ELR (cell line): ENCODE results near the gene BRD4.

Experiments
- DNase-seq: peaks from one replicate; pipeline ENCODE4 v3.0.0-alpha.2; 2015; ENCODE audit warnings: low read depth

The BRD4 gene

DNA sequence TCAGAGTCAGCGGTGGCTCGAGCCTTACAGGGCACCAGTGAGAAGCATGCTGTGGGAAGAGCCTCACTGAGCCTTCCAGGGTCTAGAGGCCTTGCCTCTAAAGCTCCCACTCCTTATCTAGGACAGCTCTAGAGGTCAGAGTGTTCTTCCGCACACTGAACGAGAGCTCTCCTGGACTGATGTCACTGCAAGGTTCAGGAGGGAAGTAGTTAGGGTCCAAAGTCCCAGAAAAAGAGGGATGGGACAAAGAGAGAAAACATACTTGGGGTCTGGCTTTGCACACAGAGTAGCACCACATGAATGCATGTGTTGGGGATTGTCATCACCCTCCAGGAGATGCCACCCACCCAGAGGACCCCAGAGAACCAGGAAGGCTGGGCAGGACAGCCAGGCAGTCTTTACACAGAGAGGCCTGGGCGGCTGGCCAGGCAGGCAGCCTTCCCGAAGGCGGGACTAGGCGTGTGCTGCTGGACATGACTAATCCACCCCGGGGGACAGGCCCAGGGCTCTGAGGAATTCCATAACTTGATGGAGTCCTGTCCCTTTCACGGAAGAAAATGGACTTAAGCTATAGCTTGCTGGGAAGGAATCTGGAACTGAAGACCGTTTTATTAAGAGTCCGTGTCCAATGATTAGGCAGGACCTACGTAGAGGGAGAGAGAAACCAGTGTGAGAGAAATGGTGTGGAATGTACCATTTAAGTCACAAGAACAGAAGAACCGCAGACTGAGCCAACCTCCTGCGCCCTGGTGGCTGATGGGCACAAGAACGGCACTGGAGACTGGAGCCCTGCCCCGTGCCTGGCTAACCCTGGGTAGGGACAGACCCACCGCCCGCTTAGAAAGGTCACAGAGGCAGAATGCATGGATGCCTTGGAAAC, 83.5 kb downstream of the BRD4 start:
- peak; percentile 92 for DNase-seq

DNA sequence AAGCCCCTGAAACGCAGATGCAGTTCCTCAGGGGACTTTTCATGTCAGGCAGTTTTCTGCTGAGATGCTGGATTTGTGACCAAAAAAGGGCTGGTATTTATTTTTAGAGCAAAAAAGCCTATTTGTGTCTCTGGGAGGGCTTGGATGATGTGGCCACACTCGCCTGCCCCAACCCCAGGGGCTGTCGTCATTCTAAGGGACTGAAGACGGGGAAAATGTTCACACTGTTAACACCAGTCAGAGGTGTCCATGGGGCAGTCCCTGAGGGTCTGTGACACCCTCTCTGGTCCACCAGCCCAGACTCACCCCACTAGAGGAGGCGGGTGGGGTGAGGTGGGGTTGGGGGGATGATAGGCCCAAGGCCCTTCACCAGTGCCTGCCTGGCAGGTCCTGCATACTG, 84.2 kb downstream of the BRD4 start:
- DNase-seq: no peak

DNA sequence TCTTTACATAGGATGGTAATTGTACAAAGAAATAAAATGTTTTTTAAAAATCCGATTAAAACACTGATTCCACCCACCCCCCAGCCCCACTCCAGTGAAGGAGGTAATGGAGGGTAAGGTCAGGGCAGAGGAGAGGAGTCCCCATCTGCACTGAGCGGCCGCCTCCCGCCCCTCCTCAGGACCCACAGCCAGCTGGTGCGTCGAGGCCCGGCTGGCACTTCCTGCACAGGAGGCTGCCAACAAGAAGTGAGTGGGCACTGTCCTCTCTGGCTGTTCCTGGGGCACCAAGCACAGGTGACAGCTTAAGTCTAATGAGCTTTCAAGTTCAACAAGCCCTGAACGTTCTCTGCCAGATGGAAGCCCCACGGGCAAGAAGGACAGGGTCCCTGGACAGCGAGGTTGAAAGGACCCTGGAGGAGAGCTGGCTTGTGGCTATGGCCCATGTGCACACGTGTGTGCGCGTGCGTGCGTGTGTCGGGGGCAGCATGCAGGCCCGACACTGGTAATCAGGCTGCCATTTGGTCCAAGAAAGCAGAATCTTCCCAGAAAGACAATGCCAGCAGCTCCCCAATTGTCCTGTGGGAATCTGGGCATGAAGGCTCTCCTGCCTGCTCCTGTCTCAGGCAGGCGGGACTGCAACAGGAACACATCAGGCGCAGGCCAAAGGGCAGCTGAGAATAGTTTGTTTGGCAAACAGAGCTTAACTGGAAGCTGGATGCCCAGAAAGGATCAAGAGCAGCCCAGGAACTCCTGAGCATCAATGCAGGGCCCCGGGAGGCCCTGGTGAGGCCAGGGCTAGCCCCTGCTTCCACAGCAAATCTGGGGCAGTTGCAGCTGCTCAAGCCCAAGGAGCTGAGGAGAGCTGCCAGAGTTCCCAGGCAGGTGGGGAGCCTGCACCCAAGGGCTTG, 85.0 kb downstream of the BRD4 start:
- no peak for DNase-seq

DNA sequence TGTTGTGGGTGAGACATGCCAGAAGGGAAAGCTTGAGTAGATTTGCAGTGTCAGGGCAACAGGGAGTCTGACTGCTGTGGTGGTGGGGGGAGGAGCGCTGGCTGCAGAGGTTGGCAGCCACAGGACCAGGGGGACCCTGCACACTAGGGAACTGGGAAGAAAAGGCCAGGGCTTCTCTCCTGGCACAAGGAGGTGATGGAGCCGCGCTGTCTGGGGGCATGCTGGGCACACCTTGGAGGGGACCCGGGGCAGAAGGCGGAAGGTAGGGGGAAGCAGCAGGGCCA, 86.2 kb downstream of the BRD4 start:
- DNase-seq: no peak

DNA sequence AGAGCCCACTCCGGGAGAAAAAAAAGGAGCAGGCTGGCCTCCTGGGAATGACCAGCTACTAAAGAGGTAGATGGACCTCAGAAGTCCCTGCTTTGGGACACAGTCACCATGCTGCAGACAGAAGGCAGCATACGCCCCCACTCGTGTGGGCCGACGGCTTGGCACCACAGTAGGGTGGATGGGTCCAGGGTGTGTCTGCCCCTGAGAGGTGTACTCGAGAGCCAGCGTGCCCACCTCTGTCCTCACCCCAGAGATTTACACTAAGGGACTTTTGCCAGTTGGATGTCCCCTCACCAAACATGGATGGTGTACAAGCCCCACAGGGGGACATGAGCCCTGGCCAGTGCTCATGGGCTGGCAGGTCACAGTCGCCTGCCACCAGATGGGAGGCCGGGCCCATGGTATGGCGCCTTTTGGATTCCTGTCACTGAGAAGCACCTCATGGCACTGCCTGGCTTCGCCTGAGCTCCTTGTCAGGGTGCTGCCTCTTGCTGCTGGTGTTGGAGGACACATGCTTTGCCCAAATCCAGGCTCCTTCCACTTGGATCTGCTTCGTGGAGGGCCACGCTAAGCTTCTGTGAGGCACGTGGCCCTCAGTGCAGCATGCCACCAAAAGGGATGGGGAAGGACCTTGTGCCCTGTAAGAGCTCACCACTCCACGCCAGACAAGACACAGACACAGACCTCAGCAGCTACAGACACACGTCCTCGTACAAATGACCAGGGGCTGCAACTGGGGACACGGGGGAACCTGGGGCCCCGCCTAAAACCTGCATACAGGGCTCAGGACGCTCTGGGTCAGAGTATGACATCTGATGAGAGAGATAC, 86.8 kb downstream of the BRD4 start:
- DNase-seq: no peak

DNA sequence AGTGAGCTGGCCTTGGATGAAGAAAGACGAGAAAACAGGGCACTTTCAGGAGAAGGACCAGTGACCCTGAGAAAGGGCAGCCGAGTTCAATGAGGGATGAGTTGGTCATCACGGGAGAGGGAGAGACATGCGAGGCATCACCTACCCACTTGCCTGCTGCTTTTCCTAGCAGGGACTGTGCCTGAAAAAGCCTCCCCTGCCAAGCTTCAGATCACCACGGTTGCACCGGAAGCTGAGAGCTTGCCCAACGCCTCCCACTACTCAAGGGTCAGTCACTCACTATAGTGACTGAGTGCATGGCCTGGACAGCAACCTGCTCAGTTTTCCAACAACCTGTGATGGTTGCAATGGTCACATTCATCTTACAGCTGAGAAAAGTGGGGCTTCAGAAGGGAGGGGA, 87.5 kb downstream of the BRD4 start:
- DNase-seq: no peak

DNA sequence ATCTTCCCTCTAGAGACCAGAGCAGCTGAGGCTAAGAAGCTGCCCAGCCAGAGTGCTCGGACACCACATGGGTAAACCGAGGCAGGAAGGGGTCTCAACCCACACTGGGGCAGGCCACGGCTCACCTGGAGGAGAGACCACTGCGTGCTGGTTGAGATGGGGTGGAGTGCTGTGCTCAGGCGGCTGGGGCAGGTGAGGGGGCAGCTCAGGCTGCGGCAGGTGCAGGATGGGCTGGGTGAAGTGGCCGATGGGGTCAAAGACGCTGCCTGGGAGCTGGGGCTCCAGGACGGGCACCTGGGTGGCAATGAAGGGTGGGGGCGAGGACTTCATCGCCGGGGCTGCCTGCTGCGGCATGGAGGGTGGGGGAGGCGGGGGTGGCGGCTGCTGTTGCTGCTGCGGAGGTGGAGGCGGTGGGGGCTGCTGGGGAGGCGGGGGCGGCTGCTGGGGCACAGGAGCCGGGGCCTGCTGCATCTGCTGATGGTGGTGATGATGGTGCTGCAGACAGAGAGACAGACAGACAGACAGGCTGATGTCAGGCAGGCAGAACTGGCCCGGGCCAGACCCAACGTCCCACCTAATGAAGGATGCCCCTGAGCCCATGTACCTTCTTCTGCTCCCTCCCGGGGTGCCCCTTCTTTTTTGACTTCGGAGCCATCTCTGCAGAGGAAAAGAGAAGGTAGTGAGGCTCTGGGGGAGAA, 88.1 kb downstream of the BRD4 start:
- DNase-seq: no peak

DNA sequence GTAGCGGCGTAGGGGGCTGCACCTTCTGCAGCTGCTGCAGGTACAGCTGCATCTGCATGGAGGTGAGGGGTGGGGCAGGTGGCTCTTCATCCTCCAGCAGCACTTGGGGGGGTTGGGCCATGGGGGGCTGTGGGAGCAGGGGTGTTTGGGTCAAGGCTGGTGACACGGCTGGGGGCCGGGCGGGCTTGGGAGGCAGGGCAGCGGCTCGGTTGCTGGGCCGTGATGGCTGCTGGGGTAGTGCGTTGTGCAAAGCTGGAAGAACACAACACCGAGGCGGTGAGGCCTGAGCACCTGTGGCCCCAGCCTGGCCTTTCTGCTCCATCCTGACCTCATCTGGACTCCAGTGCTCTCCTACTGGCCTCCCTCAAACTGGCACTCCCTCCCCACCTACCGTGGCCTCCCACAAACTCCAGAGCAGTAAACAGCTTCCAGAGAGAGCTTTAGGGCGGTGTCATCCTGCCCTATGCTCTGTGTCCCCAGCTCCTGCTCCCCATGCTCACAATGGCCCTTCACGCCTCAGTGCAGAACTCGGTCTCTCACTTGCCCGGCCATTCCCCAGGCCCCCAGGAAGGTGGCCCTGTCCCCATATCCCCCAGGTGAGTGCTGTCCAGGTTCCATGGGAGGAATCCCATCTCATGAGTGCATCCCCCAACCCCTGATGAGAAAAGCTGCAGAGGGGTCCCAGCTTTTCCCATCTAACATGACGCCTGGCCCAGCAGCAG, 88.9 kb downstream of the BRD4 start:
- no peak for DNase-seq

DNA sequence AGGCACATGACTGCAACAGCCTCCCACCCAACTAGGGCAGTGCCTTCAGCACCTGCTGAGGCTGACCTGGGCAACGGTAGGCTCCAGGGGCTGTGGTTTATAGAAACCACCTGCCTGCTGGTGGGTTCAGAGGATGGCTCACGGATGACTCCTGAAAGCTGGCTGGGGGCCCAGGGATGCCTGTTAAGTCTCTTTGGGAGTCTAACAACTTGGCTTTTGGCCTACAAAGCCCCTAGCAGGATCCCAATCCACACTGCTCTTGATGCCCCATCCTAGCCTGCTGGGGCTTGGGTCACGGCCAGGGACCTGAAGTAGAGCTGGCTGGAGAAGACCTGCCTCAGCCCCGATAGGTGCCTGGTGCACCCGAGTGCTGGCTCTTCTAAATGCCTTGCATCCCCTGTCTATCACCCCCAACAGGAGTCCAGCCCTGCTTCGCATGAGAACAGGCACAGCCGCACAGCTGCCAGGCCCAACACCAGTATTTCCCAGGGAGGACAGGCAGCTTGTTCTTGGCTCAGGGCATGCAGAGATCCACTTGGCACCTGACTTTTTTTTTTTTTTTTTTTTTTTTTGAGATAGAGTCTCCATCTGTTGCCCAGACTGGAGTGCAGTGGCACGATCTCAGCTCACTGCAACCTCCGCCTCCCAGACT, 91.0 kb downstream of the BRD4 start:
- peak; percentile 25 for DNase-seq

DNA sequence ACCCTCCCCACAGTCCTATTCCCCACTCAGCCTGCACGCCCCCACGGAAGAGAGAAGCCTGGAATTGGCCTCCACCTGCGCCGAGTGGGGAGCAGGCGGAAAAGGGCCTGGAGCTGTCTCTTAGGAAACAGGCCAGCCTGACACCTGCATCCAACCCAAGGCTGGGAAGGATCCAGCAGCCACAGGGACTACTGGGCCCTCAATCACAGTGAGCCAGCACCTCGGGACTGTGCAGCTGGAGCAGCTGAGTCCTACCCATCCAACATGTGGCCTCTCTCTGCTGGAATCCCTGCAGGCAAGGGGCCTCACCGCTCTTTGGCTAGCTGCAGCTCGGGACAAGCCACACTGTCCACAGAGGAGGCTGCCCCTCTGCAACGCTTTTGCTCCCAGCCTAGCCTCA, 91.8 kb downstream of the BRD4 start:
- DNase-seq: no peak

DNA sequence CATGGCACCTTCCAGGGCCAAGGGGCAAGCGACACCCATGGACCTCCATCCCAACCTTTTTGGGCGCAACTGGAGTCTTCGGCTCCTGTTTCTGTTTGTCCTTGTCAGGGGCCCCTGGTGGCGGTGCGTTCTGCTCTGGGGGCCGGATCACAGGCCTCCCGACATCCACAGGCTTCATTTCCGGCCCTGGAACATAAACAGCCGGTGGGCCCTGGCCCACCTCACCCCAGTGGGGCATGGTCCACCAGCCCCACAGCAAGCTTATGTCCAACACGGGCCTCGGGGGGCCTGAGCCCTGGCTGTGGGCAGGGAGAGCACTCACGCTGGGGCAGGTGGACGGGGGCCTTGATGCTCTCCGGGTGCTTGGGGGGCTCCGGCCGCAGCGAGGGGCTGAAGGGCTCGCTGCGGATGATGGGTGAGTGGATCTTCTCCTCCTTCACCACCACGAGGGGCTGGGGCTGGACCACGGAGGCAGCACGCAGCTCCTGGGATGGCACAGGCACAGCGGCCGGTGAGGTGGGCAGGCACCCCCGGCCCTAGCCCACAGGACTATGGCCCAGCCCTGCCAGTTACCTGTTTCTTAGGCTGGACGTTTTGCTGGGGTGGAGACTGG, 92.9 kb downstream of the BRD4 start:
- no peak for DNase-seq

DNA sequence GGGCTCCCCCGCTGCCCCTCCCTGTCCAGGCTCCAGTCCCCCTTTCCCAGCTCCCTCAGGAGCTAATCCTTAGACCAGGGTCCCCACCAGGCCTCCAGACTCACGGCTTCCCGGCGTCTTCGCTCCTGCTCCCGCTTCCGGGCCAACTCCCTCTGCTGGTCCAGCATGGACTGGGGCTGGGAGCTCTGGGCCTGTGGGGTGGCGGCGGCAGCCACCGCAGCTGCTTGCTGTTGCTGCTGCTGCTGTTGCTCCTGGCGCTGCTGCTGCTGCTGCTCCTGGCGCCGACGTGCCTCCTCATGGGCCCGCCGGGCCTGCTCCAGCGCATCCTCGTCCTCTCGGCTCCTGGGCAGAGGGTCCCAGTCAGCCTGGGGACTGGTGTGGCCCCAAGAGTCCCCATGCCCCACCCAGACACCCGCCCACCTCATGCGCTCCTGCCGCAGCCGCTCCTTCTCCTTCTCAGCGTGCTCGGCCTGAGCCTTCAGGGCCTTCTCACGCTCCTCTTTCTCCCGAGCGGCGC, 93.6 kb downstream of the BRD4 start:
- no peak for DNase-seq

DNA sequence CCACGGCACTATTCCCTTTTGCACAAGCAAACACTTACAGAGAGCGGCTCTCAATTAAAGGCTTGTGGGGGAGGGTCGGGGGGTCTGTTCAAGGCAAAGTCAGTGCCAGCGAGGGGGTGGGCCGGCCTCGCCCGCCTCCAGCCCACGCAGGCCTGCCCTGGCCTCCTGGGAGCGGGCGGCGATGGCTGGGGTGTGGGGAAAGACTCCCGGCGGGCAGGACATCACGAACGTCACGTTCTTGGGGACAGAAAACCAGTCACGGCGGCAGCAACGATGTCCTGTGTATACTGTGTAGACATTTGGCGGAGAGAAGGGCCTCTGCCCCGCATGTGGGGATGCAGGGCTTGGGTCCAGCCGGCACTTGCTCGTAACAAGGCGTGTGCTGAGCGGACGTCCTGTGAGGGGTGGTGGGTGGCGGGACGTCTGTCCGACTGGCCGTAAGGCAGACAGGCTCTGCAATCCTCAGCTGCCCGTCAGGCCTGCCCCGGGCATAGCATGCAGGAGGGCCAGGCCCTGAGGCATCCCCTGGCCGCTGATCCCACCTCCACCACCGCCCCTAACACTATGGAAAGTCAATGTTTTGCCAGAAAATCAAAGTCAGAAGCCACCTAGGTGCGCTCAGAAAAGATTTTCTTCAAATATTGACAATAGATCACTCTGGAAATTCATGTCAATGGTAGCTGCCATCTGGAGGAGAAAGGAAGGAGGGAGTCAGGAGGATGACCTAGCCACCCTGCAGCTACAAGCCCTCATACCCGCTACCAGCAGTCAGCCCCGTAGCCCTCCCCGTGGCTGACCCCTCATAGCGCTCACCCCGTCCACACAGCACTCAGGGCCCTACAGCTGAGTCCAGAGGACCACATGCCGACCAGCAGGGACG, 94.3 kb downstream of the BRD4 start:
- no peak for DNase-seq

DNA sequence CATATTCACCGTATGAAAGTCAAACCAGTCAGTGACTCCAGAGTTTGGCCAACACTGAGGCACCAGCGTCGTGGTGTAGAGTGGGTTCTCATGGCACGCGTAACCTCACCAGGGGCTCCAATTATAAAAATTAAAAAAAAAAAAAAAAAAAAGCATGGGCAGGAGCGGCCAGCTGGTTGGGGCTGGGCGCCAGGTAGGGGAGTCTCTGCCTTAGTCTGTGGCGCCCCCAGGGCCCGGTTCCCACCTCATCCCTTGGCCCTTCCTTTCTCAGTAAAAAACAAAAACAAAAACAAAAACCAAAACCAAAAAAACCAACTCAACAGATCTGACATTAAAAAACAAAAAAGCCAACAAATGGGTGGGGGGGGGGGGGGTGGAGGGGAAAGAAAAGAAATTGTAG, 95.5 kb downstream of the BRD4 start:
- DNase-seq: no peak

DNA sequence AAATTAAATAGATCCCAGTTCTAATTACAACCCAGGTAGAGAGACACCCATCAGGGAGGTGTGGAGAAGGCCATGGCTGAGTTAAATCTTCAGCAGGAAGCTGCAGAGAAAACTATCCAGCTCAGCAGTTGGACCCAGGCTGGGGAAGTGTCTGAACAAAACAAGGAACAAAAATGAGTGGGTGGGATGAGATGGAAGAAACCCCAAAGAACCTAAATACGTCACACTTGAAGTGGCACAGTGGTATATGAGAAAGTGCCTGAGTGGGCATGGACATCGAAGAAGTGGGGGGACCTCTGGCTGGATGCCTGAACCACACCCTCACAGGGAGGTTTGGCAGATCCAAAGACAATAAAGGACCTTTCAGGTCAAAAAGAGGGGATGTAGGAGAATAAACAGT, 96.6 kb downstream of the BRD4 start:
- DNase-seq: no peak

DNA sequence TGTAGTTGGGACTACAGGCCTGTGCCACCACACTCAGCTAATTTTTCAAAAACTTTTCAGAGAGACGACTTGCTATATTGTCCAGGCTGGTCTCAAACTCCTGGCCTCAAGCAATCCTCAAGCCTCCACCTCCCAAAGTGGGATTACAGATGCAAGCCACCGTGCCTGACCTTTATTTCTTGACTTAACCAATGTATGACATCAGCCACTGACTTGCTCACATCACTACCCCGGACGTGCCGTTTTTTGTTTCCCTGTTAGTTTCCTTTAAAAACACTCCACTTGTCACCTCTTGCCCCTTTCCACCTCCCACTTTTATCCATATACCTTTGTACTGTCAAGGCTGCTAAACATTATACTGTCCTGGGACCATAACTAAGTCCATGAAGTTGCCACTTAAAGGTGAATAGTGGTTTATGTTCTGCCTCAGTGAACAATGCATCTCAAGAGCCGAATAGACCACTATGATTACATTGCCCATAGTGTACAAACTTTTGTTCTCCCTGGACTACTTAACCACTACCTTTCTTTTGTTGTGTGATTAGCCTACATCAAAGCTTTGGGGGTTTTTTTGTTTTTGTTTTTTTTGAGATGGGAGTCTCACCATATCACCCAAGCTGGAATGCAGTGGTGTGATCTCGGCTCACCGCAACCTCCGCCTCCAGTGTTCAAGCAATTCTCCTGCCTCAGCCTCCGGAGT, 97.8 kb downstream of the BRD4 start:
- no peak for DNase-seq

DNA sequence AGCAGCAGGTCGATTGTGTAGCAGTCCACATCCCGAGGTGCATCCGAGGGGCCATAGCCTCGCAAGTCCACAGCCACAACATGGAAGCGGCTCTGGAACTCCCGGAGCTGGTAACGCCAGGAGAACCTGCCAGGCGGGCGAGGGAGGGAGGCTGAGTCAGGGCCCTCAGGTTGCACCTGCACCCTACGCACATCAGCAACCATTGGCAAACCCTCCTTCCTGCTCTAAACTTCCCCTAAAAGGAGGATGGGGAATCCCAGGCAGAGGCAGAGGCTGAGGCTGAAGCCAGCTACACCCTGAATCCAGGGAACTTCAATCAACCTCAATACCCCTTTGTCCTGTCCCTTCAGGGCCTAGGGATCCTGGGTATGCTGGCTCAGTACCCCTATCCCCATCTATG, 101.1 kb downstream of the BRD4 start:
- DNase-seq: no peak

DNA sequence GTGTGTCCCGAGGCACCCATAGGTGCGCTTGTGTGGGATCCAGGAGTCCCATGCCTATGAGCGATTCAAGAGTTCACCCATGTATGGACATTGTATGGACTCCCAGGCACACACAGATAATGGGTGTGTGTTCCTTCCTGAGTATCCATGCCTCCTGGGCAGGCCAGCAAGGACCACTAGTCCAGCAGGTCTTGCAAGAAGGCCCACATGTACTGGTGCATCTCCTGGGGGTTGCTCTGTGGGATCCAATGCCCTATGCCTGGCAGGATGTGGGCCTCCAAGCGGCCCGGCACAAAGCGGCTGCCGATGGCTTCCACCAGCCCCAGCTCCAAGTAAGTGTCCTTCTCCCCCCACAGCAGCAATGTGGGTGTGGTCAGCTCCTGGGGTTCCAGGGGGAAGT, 105.1 kb downstream of the BRD4 start:
- no peak for DNase-seq
